KMS-11 (cell line): ENCODE results near the gene MCOLN1.
"Not testable (repeated sequence)": the region's sequence is repeated elsewhere in the genome, so short reads cannot be mapped to it uniquely, and the experiment has no call there.

Experiments
- H2AFZ ChIP-seq: fragments of 200-600 bp; sonication (generic); 2 replicates; pipeline ENCODE4 v1.6.1; 2016; ENCODE audit warnings: antibody characterized with exemption, mixed run types, low read depth
- H3K27ac ChIP-seq: fragments of 200-600 bp; sonication (generic); 2 replicates; pipeline ENCODE4 v1.6.1; 2016; ENCODE audit warnings: mild to moderate bottlenecking, mixed run types
- H3K27me3 ChIP-seq: fragments of 200-600 bp; sonication (generic); 2 replicates; pipeline ENCODE4 v1.6.1; 2017; ENCODE audit warnings: mild to moderate bottlenecking, low read depth, mixed run types, moderate library complexity; ENCODE audit not compliant: insufficient read depth
- H3K36me3 ChIP-seq: fragments of 200-600 bp; sonication (generic); 2 replicates; pipeline ENCODE4 v1.6.1; 2017; ENCODE audit warnings: mild to moderate bottlenecking, mixed run types; ENCODE audit not compliant: insufficient read depth
- H3K4me1 ChIP-seq: fragments of 200-600 bp; sonication (generic); 2 replicates; pipeline ENCODE4 v1.6.1; 2016; ENCODE audit warnings: mild to moderate bottlenecking, low read depth, mixed run types; ENCODE audit not compliant: poor library complexity, severe bottlenecking
- H3K4me2 ChIP-seq: fragments of 200-600 bp; sonication (generic); 2 replicates; pipeline ENCODE4 v1.7.0; 2016; ENCODE audit warnings: mild to moderate bottlenecking, mixed run types
- H3K4me3 ChIP-seq: fragments of 200-600 bp; sonication (generic); IDR thresholded peaks from 2 replicates; pipeline ENCODE4 v1.6.1; 2017; ENCODE audit warnings: low read depth, low read length, mixed read lengths; ENCODE audit not compliant: insufficient read depth
- H3K79me2 ChIP-seq: fragments of 200-600 bp; sonication (generic); 2 replicates; pipeline ENCODE4 v1.6.1; 2016; ENCODE audit warnings: low read depth, mixed run types; ENCODE audit not compliant: insufficient read depth
- H3K9ac ChIP-seq: fragments of 200-600 bp; sonication (generic); 2 replicates; pipeline ENCODE4 v1.6.1; 2016; ENCODE audit warnings: mild to moderate bottlenecking, mixed run types
- H4K20me1 ChIP-seq: fragments of 200-600 bp; sonication (generic); 2 replicates; pipeline ENCODE4 v1.6.1; 2016; ENCODE audit warnings: mild to moderate bottlenecking, mixed run types; ENCODE audit not compliant: insufficient read depth
- CTCF ChIP-seq: fragments of 200-600 bp; sonication (generic); conservative IDR thresholded peaks from 2 replicates; pipeline ENCODE4 v1.6.1; 2017; ENCODE audit warnings: low read depth, mild to moderate bottlenecking, antibody characterized with exemption, low read length, moderate library complexity, mixed read lengths

MCOLN1 gene

GRCh38 chr19:7565332-7565731, 42.9 kb downstream of the MCOLN1 start:
- H3K27me3 ChIP-seq: no peaks in the 10 kb centered on the region; the same call in 1 of the 2 replicates
- H3K4me2 ChIP-seq: no peak overlapping the region
- H3K27ac ChIP-seq: no peak overlapping the region
- no peak for TF ChIP-seq CTCF
- no peak overlapping the region for H2AFZ ChIP-seq
- H3K9ac ChIP-seq: no peak overlapping the region
- no peaks in the 10 kb centered on the region for H4K20me1 ChIP-seq
- no peaks in the 10 kb centered on the region for H3K4me1 ChIP-seq
- no peaks in the 10 kb centered on the region for H3K36me3 ChIP-seq
- H3K4me3 ChIP-seq: no peak overlapping the region
- H3K79me2 ChIP-seq: no peaks in the 10 kb centered on the region

GRCh38 chr19:7570761-7571160, 48.3 kb downstream of the MCOLN1 start:
- H3K27me3 ChIP-seq: peaks cover 9% of the 10 kb centered on the region; the same call in 1 of the 2 replicates
- H3K79me2 ChIP-seq: no peaks in the 10 kb centered on the region
- no peaks in the 10 kb centered on the region for H3K4me1 ChIP-seq
- H3K27ac ChIP-seq: no peak overlapping the region
- H3K4me3 ChIP-seq: no peak overlapping the region
- TF ChIP-seq CTCF: no peak
- no peaks in the 10 kb centered on the region for H4K20me1 ChIP-seq
- H3K9ac ChIP-seq: no peak overlapping the region
- no peaks in the 10 kb centered on the region for H3K36me3 ChIP-seq
- H3K4me2 ChIP-seq: no peak overlapping the region
- H2AFZ ChIP-seq: no peak overlapping the region

GRCh38 chr19:7575434-7576040, 53.1 kb downstream of the MCOLN1 start:
- Histone ChIP-seq H3K4me3 (no peak overlapping the region), H3K9ac (no peak overlapping the region), H2AFZ (no peak overlapping the region), H3K36me3 (no peaks in the 10 kb centered on the region), H4K20me1 (no peaks in the 10 kb centered on the region), H3K79me2 (no peaks in the 10 kb centered on the region), H3K27ac (no peak overlapping the region), H3K4me2 (no peak overlapping the region), H3K27me3 (peaks cover 37% of the 10 kb centered on the region), H3K4me1 (no peaks in the 10 kb centered on the region)
- TF ChIP-seq CTCF: no peak

GRCh38 chr19:7577422-7577821, 55.0 kb downstream of the MCOLN1 start:
- H2AFZ ChIP-seq, H3K9ac ChIP-seq, H3K79me2 ChIP-seq, H3K4me1 ChIP-seq, H3K27ac ChIP-seq, H3K4me2 ChIP-seq, H3K36me3 ChIP-seq, H3K4me3 ChIP-seq, H4K20me1 ChIP-seq: not testable (repeated sequence)
- peaks cover 49% of the 10 kb centered on the region for H3K27me3 ChIP-seq

- H3K4me3 ChIP-seq: no peak overlapping the region
- H3K4me2 ChIP-seq: no peak overlapping the region
- H3K79me2 ChIP-seq: no peaks in the 10 kb centered on the region
- no peak overlapping the region for H3K9ac ChIP-seq
- no peaks in the 10 kb centered on the region for H3K4me1 ChIP-seq
- no peak for TF ChIP-seq CTCF
- no peak overlapping the region for H2AFZ ChIP-seq
- H3K36me3 ChIP-seq: no peaks in the 10 kb centered on the region
- H3K27ac ChIP-seq: no peak overlapping the region
- H4K20me1 ChIP-seq: no peaks in the 10 kb centered on the region
- H3K27me3 ChIP-seq: peaks cover 48% of the 10 kb centered on the region
Measured at GRCh38 chr19:7578127-7578526, 55.7 kb downstream of the MCOLN1 start.
